ENCODE data around the gene MBNL1.
A peak's percentile ranks its signal among the peaks of the same experiment; 100 is the strongest.

The MBNL1 gene

GRCh38 chr3:152477422-152477821 is 208.7 kb downstream of the MBNL1 start:
- no peaks in the 10 kb centered on the region for H3K36me3 Mint-ChIP-seq (ENCODE audit: low read depth)
- H3K27me3 Mint-ChIP-seq (ENCODE audit: low read depth) = peaks cover 41% of the 10 kb centered on the region
- no peak for DNase-seq (ENCODE audit: low spot score)
- H3K27ac Mint-ChIP-seq = no peak overlapping the region
- no peak overlapping the region for H3K4me3 Mint-ChIP-seq
- peaks cover under 1% of the 10 kb centered on the region for H3K4me1 Mint-ChIP-seq (ENCODE audit: low read depth)
- H3K9me3 Mint-ChIP-seq = no peaks in the 10 kb centered on the region

- no peaks in the 10 kb centered on the region for H3K4me1 Mint-ChIP-seq (ENCODE audit: low read depth)
- H3K27ac Mint-ChIP-seq = no peak overlapping the region
- no peak overlapping the region for H3K4me3 Mint-ChIP-seq
- DNase-seq (ENCODE audit: low spot score) = no peak
- H3K9me3 Mint-ChIP-seq = no peaks in the 10 kb centered on the region
- no peaks in the 10 kb centered on the region for H3K36me3 Mint-ChIP-seq (ENCODE audit: low read depth)
- H3K27me3 Mint-ChIP-seq (ENCODE audit: low read depth) = peaks cover 32% of the 10 kb centered on the region
Measured at GRCh38 chr3:152480282-152480953, 211.7 kb downstream of the MBNL1 start.

- no peaks in the 10 kb centered on the region for H3K9me3 Mint-ChIP-seq
- no peak overlapping the region for H3K27ac Mint-ChIP-seq
- DNase-seq (ENCODE audit: low spot score) = no peak
- peaks cover 8% of the 10 kb centered on the region for H3K27me3 Mint-ChIP-seq (ENCODE audit: low read depth)
- no peaks in the 10 kb centered on the region for H3K36me3 Mint-ChIP-seq (ENCODE audit: low read depth)
- no peak overlapping the region for H3K4me3 Mint-ChIP-seq
- no peaks in the 10 kb centered on the region for H3K4me1 Mint-ChIP-seq (ENCODE audit: low read depth)
Measured at GRCh38 chr3:152486364-152486763, 217.6 kb downstream of the MBNL1 start.

GRCh38 chr3:152488449-152488848 is 219.7 kb downstream of the MBNL1 start:
- H3K4me3 Mint-ChIP-seq = no peak overlapping the region
- DNase-seq (ENCODE audit: low spot score) = no peak
- H3K27me3 Mint-ChIP-seq (ENCODE audit: low read depth) = peaks cover 3% of the 10 kb centered on the region
- no peak overlapping the region for H3K27ac Mint-ChIP-seq
- no peaks in the 10 kb centered on the region for H3K4me1 Mint-ChIP-seq (ENCODE audit: low read depth)
- no peaks in the 10 kb centered on the region for H3K9me3 Mint-ChIP-seq
- H3K36me3 Mint-ChIP-seq (ENCODE audit: low read depth) = no peaks in the 10 kb centered on the region

GRCh38 chr3:152491922-152492321 is 223.2 kb downstream of the MBNL1 start:
- Mint-ChIP-seq H3K27me3 (ENCODE audit: low read depth) (peaks cover 8% of the 10 kb centered on the region), H3K4me1 (ENCODE audit: low read depth) (no peaks in the 10 kb centered on the region), H3K9me3 (no peaks in the 10 kb centered on the region), H3K4me3 (no peak overlapping the region), H3K36me3 (ENCODE audit: low read depth) (no peaks in the 10 kb centered on the region), H3K27ac (no peak overlapping the region)
- DNase-seq (ENCODE audit: low spot score) = no peak

- no peak for DNase-seq (ENCODE audit: low spot score)
- Mint-ChIP-seq H3K4me3 (no peak overlapping the region), H3K4me1 (ENCODE audit: low read depth) (peaks cover 8% of the 10 kb centered on the region), H3K36me3 (ENCODE audit: low read depth) (no peaks in the 10 kb centered on the region), H3K27ac (no peak overlapping the region), H3K27me3 (ENCODE audit: low read depth) (peaks cover 12% of the 10 kb centered on the region), H3K9me3 (no peaks in the 10 kb centered on the region)
Measured at GRCh38 chr3:152496286-152496685, 227.6 kb downstream of the MBNL1 start.

- Mint-ChIP-seq H3K4me1 (ENCODE audit: low read depth) (peaks cover 8% of the 10 kb centered on the region), H3K4me3 (no peak overlapping the region)
- no peak for DNase-seq (ENCODE audit: low spot score)
Measured at GRCh38 chr3:152496716-152497115, 228.0 kb downstream of the MBNL1 start.

GRCh38 chr3:152497457-152497856 is 228.7 kb downstream of the MBNL1 start:
- peaks cover 8% of the 10 kb centered on the region for H3K4me1 Mint-ChIP-seq (ENCODE audit: low read depth)
- peaks cover 12% of the 10 kb centered on the region for H3K27me3 Mint-ChIP-seq (ENCODE audit: low read depth)
- no peak overlapping the region for H3K4me3 Mint-ChIP-seq
- no peak for DNase-seq (ENCODE audit: low spot score)
- H3K27ac Mint-ChIP-seq = no peak overlapping the region
- H3K9me3 Mint-ChIP-seq = no peaks in the 10 kb centered on the region
- H3K36me3 Mint-ChIP-seq (ENCODE audit: low read depth) = no peaks in the 10 kb centered on the region

More at GRCh38 chr3:152496716-152497115, 228.0 kb downstream of the MBNL1 start:
- no peaks in the 10 kb centered on the region for H3K36me3 Mint-ChIP-seq (ENCODE audit: low read depth)
- peaks cover 12% of the 10 kb centered on the region for H3K27me3 Mint-ChIP-seq (ENCODE audit: low read depth)
- no peak overlapping the region for H3K27ac Mint-ChIP-seq
- no peaks in the 10 kb centered on the region for H3K9me3 Mint-ChIP-seq

- Mint-ChIP-seq H3K36me3 (ENCODE audit: low read depth) (no peaks in the 10 kb centered on the region), H3K27me3 (ENCODE audit: low read depth) (peaks cover 12% of the 10 kb centered on the region), H3K4me3 (no peak overlapping the region), H3K27ac (no peak overlapping the region), H3K9me3 (no peaks in the 10 kb centered on the region), H3K4me1 (ENCODE audit: low read depth) (peaks cover 8% of the 10 kb centered on the region)
- no peak for DNase-seq (ENCODE audit: low spot score)
Measured at GRCh38 chr3:152497890-152498289, 229.2 kb downstream of the MBNL1 start.

- Mint-ChIP-seq H3K36me3 (ENCODE audit: low read depth) (no peaks in the 10 kb centered on the region), H3K4me1 (ENCODE audit: low read depth) (peaks cover 9% of the 10 kb centered on the region), H3K27me3 (ENCODE audit: low read depth) (peaks cover 15% of the 10 kb centered on the region), H3K9me3 (no peaks in the 10 kb centered on the region), H3K4me3 (no peak overlapping the region), H3K27ac (no peak overlapping the region)
- DNase-seq (ENCODE audit: low spot score) = no peak
Measured at GRCh38 chr3:152499791-152500385, 231.2 kb downstream of the MBNL1 start.

GRCh38 chr3:152505926-152506325 is 237.2 kb downstream of the MBNL1 start:
- peak; percentile 67 for DNase-seq (ENCODE audit: low spot score)
- Mint-ChIP-seq H3K27ac (no peak overlapping the region), H3K27me3 (ENCODE audit: low read depth) (peaks cover 6% of the 10 kb centered on the region), H3K36me3 (ENCODE audit: low read depth) (no peaks in the 10 kb centered on the region), H3K4me1 (ENCODE audit: low read depth) (peaks cover 10% of the 10 kb centered on the region), H3K9me3 (no peaks in the 10 kb centered on the region), H3K4me3 (peak overlapping the region; percentile 13)

- no peak overlapping the region for H3K4me3 Mint-ChIP-seq
- no peak for DNase-seq (ENCODE audit: low spot score)
- H3K36me3 Mint-ChIP-seq (ENCODE audit: low read depth) = no peaks in the 10 kb centered on the region
- no peaks in the 10 kb centered on the region for H3K9me3 Mint-ChIP-seq
- H3K27me3 Mint-ChIP-seq (ENCODE audit: low read depth) = peaks cover 4% of the 10 kb centered on the region
- H3K4me1 Mint-ChIP-seq (ENCODE audit: low read depth) = peaks cover 9% of the 10 kb centered on the region
- H3K27ac Mint-ChIP-seq = no peak overlapping the region
Measured at GRCh38 chr3:152508705-152509104, 240.0 kb downstream of the MBNL1 start.

GRCh38 chr3:152511904-152512303 is 243.2 kb downstream of the MBNL1 start:
- no peaks in the 10 kb centered on the region for H3K36me3 Mint-ChIP-seq (ENCODE audit: low read depth)
- no peaks in the 10 kb centered on the region for H3K9me3 Mint-ChIP-seq
- no peaks in the 10 kb centered on the region for H3K4me1 Mint-ChIP-seq (ENCODE audit: low read depth)
- H3K27me3 Mint-ChIP-seq (ENCODE audit: low read depth) = peaks cover 5% of the 10 kb centered on the region
- no peak overlapping the region for H3K4me3 Mint-ChIP-seq
- H3K27ac Mint-ChIP-seq = no peak overlapping the region
- no peak for DNase-seq (ENCODE audit: low spot score)

GRCh38 chr3:152513301-152513960 is 244.7 kb downstream of the MBNL1 start:
- H3K4me1 Mint-ChIP-seq (ENCODE audit: low read depth) = no peaks in the 10 kb centered on the region
- no peaks in the 10 kb centered on the region for H3K36me3 Mint-ChIP-seq (ENCODE audit: low read depth)
- H3K27ac Mint-ChIP-seq = no peak overlapping the region
- no peaks in the 10 kb centered on the region for H3K9me3 Mint-ChIP-seq
- no peak for DNase-seq (ENCODE audit: low spot score)
- H3K27me3 Mint-ChIP-seq (ENCODE audit: low read depth) = peaks cover 9% of the 10 kb centered on the region
- no peak overlapping the region for H3K4me3 Mint-ChIP-seq

Data from T-helper 2 cell treated with Interferon-gamma antibody and Interleukin-4, amounts not matched to agents 5 μg/mL and 100 μg/mL, for 36 hours (primary cell).